Activated T-helper 17 cell treated with anti-CD3 and anti-CD28 coated beads, Interleukin-2, amount 50 U/mL, for 72 hours (primary cell): ENCODE results near the gene RGS9BP. TPM values are rescaled to one million over a fixed set of nuclear protein-coding genes. Genes with fewer than 3 reads are reported as not detected.
"Not testable (repeated sequence)": the region's sequence is repeated elsewhere in the genome, so short reads cannot be mapped to it uniquely, and the experiment has no call there.

Source experiments
- ATAC-seq: fragments of 150-1000 bp; cut with Tn5 transposase; replicated peaks from 2 replicates; pipeline ENCODE4 v1.10.0; 2021; ENCODE audit warnings: mild to moderate bottlenecking, moderate library complexity
- H3K27ac Mint-ChIP-seq: one replicate; pipeline ENCODE4 v1.8.0; 2022; ENCODE audit warnings: mixed read lengths
- H3K27me3 Mint-ChIP-seq: one replicate; pipeline ENCODE4 v1.8.0; 2022; ENCODE audit warnings: mixed read lengths
- H3K36me3 Mint-ChIP-seq: one replicate; pipeline ENCODE4 v1.8.0; 2022; ENCODE audit warnings: low read depth, mild to moderate bottlenecking, mixed read lengths
- H3K4me1 Mint-ChIP-seq: one replicate; pipeline ENCODE4 v1.8.0; 2022; ENCODE audit warnings: mixed read lengths
- H3K4me3 Mint-ChIP-seq: one replicate; pipeline ENCODE4 v1.8.0; 2022; ENCODE audit warnings: mild to moderate bottlenecking, mixed read lengths
- H3K9me3 Mint-ChIP-seq: one replicate; pipeline ENCODE4 v1.8.0; 2022; ENCODE audit warnings: mixed read lengths
- total RNA-seq, 2 donors: library from RNA; stranded (reverse); gene quantifications; one replicate each; pipeline ENCODE4 v1.2.3, GENCODE V29; 2022

Gene RGS9BP
- total RNA-seq: under 1 TPM; 0.48 to 0.93 TPM

DNA sequence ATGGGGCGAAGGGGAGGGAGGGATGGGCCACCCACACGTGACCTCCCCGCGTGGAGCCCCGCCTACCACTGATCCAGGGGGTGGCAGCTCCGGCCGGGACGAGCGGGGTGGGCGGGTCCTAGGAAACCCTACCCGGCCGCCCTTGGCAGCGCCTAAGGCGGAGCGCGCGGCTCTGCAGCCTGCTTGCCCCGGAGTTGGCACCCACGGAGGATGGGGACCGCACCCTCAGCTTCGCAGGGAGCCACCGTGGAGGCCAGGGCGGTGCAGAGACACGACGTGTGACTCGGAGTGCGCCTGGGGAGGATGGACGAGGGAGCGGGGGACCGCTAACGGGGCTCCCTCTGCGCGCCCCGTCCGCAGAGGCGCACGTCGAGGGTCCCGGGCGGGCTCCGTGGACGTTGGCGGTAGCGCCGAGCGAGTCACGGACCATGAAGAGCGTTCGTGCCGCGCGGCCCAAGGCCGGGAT lies at the start of gene RGS9BP:
Gene RGS9BP, plus strand, starts transcription at position 129 of the 466 bp plus-strand sequence. CDS start 416 bp downstream, outside the sequence.
- Mint-ChIP-seq H3K4me3 (peak within 1 kb of the TSS; percentile 80), H3K27me3 (peaks cover 5% of the 10 kb centered on the region), H3K27ac (peak within 1 kb of the TSS; percentile 78), H3K4me1 (peaks cover 17% of the 10 kb centered on the region), H3K9me3 (no peaks in the 10 kb centered on the region), H3K36me3 (peaks cover 6% of the 10 kb centered on the region)
- ATAC-seq: peak; percentile 63

DNA sequence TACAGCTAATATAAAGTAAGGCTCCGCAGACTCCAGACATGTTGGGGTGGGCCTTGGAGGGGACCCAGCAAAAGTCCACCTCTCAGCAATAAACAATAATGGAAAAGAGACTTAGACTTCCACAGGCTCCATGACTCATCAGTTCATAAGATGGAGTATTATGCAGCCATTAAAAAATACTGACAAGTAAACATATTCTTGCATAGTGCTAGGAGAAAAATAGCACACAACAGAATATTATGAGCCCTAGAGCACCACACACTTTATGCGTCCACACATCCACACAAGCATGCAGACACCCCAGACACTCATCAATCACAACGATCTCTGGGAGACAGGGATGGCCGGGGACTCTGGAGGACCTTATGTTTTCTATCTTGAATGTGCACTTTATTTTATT lies 48.7 kb upstream of the RGS9BP start:
- no peak for ATAC-seq
- no peak overlapping the region for H3K27ac Mint-ChIP-seq

GRCh38 chr19:32627714-32628270 lies 47.9 kb upstream of the RGS9BP start:
- ATAC-seq: no peak
- no peaks in the 10 kb centered on the region for H3K27me3 Mint-ChIP-seq
- peaks cover 60% of the 10 kb centered on the region for H3K36me3 Mint-ChIP-seq
- H3K4me1 Mint-ChIP-seq: no peaks in the 10 kb centered on the region
- H3K27ac Mint-ChIP-seq: no peak overlapping the region
- no peaks in the 10 kb centered on the region for H3K9me3 Mint-ChIP-seq
- no peak overlapping the region for H3K4me3 Mint-ChIP-seq

More for the DNA sequence above, 48.7 kb upstream of the RGS9BP start:
- Mint-ChIP-seq H3K27me3 (no peaks in the 10 kb centered on the region), H3K4me3 (no peak overlapping the region), H3K36me3 (peaks cover 65% of the 10 kb centered on the region), H3K4me1 (no peaks in the 10 kb centered on the region), H3K9me3 (no peaks in the 10 kb centered on the region)

GRCh38 chr19:32630338-32630737 lies 45.3 kb upstream of the RGS9BP start:
- Mint-ChIP-seq H3K4me3 (no peak overlapping the region), H3K27me3 (no peaks in the 10 kb centered on the region), H3K27ac (no peak overlapping the region), H3K9me3 (no peaks in the 10 kb centered on the region), H3K36me3 (peaks cover 47% of the 10 kb centered on the region), H3K4me1 (no peaks in the 10 kb centered on the region)
- no peak for ATAC-seq

- Mint-ChIP-seq H3K4me1 (no peaks in the 10 kb centered on the region), H3K4me3 (no peak overlapping the region), H3K9me3 (no peaks in the 10 kb centered on the region), H3K27ac (no peak overlapping the region), H3K36me3 (peaks cover 47% of the 10 kb centered on the region), H3K27me3 (no peaks in the 10 kb centered on the region)
- no peak for ATAC-seq
These were observed 44.3 kb upstream of the RGS9BP start for GRCh38 chr19:32631381-32631780.

DNA sequence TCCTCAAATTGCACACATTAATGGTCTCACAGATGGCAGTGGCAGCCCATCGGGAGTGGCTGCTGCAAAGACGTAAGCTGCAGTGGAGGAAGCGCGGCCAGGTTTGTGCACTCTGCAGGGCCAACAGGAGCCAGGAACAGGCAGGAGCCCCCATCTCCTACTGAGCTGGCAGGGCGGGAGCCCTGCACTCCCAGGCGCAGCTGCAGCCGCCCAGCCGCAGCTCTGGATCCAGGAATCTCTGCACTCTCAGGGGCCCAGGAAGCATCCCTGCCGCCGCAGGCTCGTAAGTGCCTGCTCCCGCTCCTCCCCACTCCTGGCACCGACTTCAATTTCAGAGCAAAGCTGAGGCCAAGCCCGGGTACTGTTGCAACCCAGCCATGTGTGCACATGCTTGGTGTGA lies 38.2 kb upstream of the RGS9BP start:
- H3K9me3 Mint-ChIP-seq: no peaks in the 10 kb centered on the region
- H3K27ac Mint-ChIP-seq: no peak overlapping the region
- H3K36me3 Mint-ChIP-seq: peaks cover 79% of the 10 kb centered on the region
- ATAC-seq: no peak
- H3K27me3 Mint-ChIP-seq: no peaks in the 10 kb centered on the region
- no peak overlapping the region for H3K4me3 Mint-ChIP-seq
- no peaks in the 10 kb centered on the region for H3K4me1 Mint-ChIP-seq

GRCh38 chr19:32638625-32639024 lies 37.0 kb upstream of the RGS9BP start:
- H3K27ac Mint-ChIP-seq: no peak overlapping the region
- no peaks in the 10 kb centered on the region for H3K27me3 Mint-ChIP-seq
- no peak overlapping the region for H3K4me3 Mint-ChIP-seq
- no peak for ATAC-seq
- peaks cover 80% of the 10 kb centered on the region for H3K36me3 Mint-ChIP-seq
- no peaks in the 10 kb centered on the region for H3K9me3 Mint-ChIP-seq
- peaks cover 9% of the 10 kb centered on the region for H3K4me1 Mint-ChIP-seq

- ATAC-seq: peak; percentile 94
- peaks cover 9% of the 10 kb centered on the region for H3K4me1 Mint-ChIP-seq
- peak overlapping the region; percentile 47 for H3K4me3 Mint-ChIP-seq
- H3K36me3 Mint-ChIP-seq: peaks cover 84% of the 10 kb centered on the region
- H3K27ac Mint-ChIP-seq: peak overlapping the region; percentile 53
- H3K27me3 Mint-ChIP-seq: no peaks in the 10 kb centered on the region
- H3K9me3 Mint-ChIP-seq: no peaks in the 10 kb centered on the region
These were observed 32.9 kb upstream of the RGS9BP start for GRCh38 chr19:32642771-32643170.

- H3K27ac Mint-ChIP-seq: peak overlapping the region; percentile 50
- H3K36me3 Mint-ChIP-seq: peaks cover 76% of the 10 kb centered on the region
- H3K9me3 Mint-ChIP-seq: no peaks in the 10 kb centered on the region
- peaks cover 9% of the 10 kb centered on the region for H3K4me1 Mint-ChIP-seq
- peak; percentile 59 for ATAC-seq
- no peak overlapping the region for H3K4me3 Mint-ChIP-seq
- H3K27me3 Mint-ChIP-seq: no peaks in the 10 kb centered on the region
These were observed 29.1 kb upstream of the RGS9BP start for GRCh38 chr19:32646556-32646955.

GRCh38 chr19:32647361-32647760 lies 28.3 kb upstream of the RGS9BP start:
- peak overlapping the region; percentile 50 for H3K27ac Mint-ChIP-seq
- H3K4me3 Mint-ChIP-seq: no peak overlapping the region
- peaks cover 9% of the 10 kb centered on the region for H3K4me1 Mint-ChIP-seq
- H3K9me3 Mint-ChIP-seq: no peaks in the 10 kb centered on the region
- H3K36me3 Mint-ChIP-seq: peaks cover 72% of the 10 kb centered on the region
- ATAC-seq: no peak
- no peaks in the 10 kb centered on the region for H3K27me3 Mint-ChIP-seq

DNA sequence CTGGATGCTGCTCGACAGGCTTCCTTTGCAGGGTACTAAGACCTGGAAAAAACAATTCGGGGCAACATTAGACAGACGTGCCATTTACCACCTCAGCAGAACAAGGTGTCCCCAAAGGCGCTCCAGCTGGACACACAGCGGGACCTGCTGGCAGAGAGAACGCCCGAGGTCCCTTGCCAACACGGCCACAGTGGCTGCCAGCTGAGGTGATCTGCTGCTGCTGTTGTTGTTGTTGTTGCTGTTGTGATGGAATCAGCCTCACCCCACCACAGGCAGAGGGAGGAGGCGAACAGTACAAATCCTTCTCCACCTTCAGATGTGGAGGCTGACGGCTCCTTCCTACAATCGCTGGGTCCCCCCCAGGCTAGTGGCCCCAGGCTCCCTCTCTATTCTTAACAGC lies 25.9 kb upstream of the RGS9BP start:
- H3K4me1 Mint-ChIP-seq: no peaks in the 10 kb centered on the region
- ATAC-seq: no peak
- H3K27me3 Mint-ChIP-seq: no peaks in the 10 kb centered on the region
- H3K9me3 Mint-ChIP-seq: no peaks in the 10 kb centered on the region
- peaks cover 61% of the 10 kb centered on the region for H3K36me3 Mint-ChIP-seq
- H3K4me3 Mint-ChIP-seq: no peak overlapping the region
- no peak overlapping the region for H3K27ac Mint-ChIP-seq

- Mint-ChIP-seq H3K4me3 (no peak overlapping the region), H3K36me3 (peaks cover 69% of the 10 kb centered on the region), H3K9me3 (no peaks in the 10 kb centered on the region), H3K27ac (no peak overlapping the region), H3K27me3 (no peaks in the 10 kb centered on the region), H3K4me1 (no peaks in the 10 kb centered on the region)
- no peak for ATAC-seq
These were observed 25.0 kb upstream of the RGS9BP start for GRCh38 chr19:32650671-32651070.

DNA sequence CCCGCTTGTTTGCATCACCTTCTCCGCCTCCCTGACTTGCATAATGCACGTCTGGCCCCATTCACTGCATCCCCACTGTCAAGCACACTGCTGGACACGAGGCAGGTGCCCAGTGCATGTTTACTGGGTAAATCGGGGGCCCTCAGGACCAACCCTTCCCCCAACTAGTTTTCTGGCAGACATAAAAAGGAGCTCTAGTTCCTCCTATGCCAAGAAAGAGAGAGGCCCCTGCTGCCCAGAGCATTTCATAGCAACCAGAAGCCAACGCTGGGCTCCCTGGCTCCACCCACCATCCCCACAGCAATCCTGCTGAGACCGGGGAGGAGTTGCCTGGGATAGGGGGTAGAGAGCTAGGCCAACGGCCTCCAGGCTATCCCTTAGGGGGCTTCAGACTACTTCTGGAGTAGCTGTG lies 23.9 kb upstream of the RGS9BP start:
- Mint-ChIP-seq H3K36me3 (peaks cover 71% of the 10 kb centered on the region), H3K4me3 (no peak overlapping the region), H3K27ac (no peak overlapping the region), H3K4me1 (no peaks in the 10 kb centered on the region), H3K27me3 (no peaks in the 10 kb centered on the region), H3K9me3 (no peaks in the 10 kb centered on the region)
- ATAC-seq: no peak

DNA sequence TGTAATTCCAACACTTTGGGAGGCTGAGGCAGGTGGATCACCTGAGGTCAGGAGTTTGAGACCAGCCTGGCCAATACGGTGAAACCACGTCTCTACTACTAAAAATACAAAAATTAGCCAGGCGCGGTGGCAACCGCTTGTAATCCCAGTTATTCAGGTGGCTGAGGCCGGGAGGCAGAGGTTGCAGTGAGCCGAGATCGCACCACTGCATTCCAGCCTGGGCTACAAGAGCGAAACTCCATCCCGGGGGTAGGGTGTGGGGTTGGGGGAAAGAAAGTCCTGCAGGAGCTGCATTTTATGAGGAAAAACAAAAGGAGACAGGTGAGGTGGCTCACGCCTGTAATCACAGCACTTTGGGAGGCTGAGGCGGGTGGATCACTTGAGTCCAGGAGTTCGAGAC lies 23.3 kb upstream of the RGS9BP start:
- H3K9me3 Mint-ChIP-seq, ATAC-seq, H3K4me1 Mint-ChIP-seq, H3K27ac Mint-ChIP-seq, H3K27me3 Mint-ChIP-seq, H3K4me3 Mint-ChIP-seq: not testable (repeated sequence)
- H3K36me3 Mint-ChIP-seq: peaks cover 71% of the 10 kb centered on the region

DNA sequence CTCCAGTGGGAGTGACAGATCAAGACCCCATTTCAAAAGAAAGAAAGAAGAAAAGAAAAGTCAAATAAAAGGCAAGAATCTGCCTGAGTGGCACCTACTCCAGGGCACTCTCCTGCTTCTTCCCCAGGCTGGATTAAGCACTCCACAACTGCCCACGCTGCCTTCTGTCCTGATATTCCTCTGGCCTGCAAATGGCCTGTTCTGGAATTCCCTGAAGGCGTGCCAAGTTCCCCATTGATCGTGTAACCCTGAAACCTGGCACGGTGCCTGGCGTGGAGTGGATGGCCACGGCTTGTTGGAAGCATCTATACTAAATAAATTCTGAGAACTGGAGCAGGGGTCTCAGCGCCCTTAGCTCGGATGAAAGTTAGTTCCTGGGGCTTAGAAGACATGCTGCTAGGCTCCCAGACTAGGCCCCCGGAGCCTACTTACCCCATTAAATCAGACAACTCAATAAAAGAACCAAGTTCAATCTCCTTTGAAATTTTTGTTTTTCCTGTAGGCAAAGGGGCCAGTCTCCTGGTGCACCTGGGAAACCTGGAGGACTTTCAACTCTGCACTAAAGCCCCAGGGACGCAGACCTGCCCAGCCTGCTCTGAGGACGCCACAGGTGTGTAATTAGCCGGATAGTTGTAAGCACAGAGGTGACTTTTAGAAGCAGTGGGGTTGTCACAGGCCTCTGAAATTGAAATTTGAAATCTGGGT lies 22.6 kb upstream of the RGS9BP start:
- H3K4me1 Mint-ChIP-seq: no peaks in the 10 kb centered on the region
- no peak overlapping the region for H3K27ac Mint-ChIP-seq
- H3K9me3 Mint-ChIP-seq: no peaks in the 10 kb centered on the region

More for the DNA sequence above, 22.6 kb upstream of the RGS9BP start:
- Mint-ChIP-seq H3K36me3 (peaks cover 71% of the 10 kb centered on the region), H3K4me3 (no peak overlapping the region), H3K27me3 (no peaks in the 10 kb centered on the region)
- no peak for ATAC-seq
